Transverse colon (tissue), 4 donors: ENCODE data around the gene TMEM220.

Experiments
- POLR2AphosphoS5 ChIP-seq, 3 donors: sonication (generic); formaldehyde crosslinking; IDR thresholded peaks; one replicate each; pipeline ENCODE4 v1.6.1; 2016; ENCODE audit warnings: antibody characterized with exemption in 3 of 3
- TF ChIP-seq, protein P1 (sequence below), 5 experiments: fragments of 200-600 bp in 3 of 5; fragments of 450-650 bp in 2 of 5; sonication (generic) in 3 of 5; IDR thresholded peaks; 1 replicate in 2 of 5; 2 replicates in 3 of 5; pipeline ENCODE4 v1.5.1; 2016 to 2017; ENCODE audit warnings: antibody characterized with exemption in 5 of 5, inconsistent platforms in 3 of 5, mild to moderate bottlenecking in 2 of 5, moderate library complexity in 1 of 5

GRCh38 chr17:10728331-10728892 is 1.4 kb downstream of the TMEM220 start:
- TF ChIP-seq POLR2AphosphoS5 (IDR thresholded peaks at IDR 0.05), result no peak
- TF ChIP-seq, protein P1, sequence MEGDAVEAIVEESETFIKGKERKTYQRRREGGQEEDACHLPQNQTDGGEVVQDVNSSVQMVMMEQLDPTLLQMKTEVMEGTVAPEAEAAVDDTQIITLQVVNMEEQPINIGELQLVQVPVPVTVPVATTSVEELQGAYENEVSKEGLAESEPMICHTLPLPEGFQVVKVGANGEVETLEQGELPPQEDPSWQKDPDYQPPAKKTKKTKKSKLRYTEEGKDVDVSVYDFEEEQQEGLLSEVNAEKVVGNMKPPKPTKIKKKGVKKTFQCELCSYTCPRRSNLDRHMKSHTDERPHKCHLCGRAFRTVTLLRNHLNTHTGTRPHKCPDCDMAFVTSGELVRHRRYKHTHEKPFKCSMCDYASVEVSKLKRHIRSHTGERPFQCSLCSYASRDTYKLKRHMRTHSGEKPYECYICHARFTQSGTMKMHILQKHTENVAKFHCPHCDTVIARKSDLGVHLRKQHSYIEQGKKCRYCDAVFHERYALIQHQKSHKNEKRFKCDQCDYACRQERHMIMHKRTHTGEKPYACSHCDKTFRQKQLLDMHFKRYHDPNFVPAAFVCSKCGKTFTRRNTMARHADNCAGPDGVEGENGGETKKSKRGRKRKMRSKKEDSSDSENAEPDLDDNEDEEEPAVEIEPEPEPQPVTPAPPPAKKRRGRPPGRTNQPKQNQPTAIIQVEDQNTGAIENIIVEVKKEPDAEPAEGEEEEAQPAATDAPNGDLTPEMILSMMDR (IDR thresholded peaks at IDR 0.05), result no peak
